Eye (tissue), 1 donor: ENCODE data around the gene PUS3.

Experiments
- DNase-seq: peaks from one replicate; pipeline ENCODE4 v3.0.0-alpha.2; 2015

PUS3 gene

GRCh38 chr11:125940145-125940544 is 37.1 kb upstream of the PUS3 start:
- no peak for DNase-seq

DNA sequence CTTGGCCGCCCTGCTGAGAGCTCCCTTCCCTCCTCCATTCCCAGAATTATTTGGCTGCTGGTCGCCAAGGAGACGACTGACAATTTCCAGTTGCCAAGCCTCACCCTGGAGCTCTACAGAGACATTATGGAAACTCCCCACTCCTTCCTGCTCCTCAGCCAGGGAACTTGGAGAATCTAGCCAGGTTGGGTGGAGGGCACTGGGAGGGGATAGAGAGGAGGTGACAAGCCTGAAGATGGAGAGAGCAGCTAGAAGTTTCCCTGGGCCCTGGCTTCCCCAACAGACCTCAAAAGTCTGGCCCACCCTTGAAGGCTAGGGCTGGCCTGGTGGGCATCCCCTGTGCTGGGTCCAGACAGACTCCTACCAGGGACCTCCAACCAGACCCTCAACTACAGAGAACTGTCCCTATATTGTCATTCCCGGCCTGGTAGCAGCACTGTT is 36.1 kb upstream of the PUS3 start:
- no peak for DNase-seq

- DNase-seq, result no peak
Measured at GRCh38 chr11:125938418-125938817, 35.4 kb upstream of the PUS3 start.

GRCh38 chr11:125935618-125936199 is 32.7 kb upstream of the PUS3 start:
- peak; percentile 74 for DNase-seq

DNA sequence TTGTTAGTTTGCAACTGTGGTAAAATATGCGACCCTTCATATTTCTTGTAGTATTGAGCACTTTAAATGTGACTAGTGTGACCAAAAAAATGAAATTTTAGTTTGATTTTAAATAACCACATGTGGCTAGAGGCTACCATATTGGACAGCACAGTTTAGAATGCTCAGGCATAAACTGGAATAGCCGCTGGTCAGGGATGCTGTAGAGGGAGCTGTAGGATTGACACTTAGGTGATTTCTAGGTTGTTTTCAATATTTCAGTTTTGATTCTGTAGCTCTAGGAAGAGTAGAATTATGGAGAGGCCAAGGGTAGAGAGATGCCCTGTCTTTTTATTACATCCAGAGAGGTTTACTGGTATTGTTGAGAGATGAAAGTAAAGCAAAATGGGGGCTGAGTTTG is 32.0 kb upstream of the PUS3 start:
- DNase-seq, result no peak

- no peak for DNase-seq
Measured at GRCh38 chr11:125934473-125934872, 31.5 kb upstream of the PUS3 start.

DNA sequence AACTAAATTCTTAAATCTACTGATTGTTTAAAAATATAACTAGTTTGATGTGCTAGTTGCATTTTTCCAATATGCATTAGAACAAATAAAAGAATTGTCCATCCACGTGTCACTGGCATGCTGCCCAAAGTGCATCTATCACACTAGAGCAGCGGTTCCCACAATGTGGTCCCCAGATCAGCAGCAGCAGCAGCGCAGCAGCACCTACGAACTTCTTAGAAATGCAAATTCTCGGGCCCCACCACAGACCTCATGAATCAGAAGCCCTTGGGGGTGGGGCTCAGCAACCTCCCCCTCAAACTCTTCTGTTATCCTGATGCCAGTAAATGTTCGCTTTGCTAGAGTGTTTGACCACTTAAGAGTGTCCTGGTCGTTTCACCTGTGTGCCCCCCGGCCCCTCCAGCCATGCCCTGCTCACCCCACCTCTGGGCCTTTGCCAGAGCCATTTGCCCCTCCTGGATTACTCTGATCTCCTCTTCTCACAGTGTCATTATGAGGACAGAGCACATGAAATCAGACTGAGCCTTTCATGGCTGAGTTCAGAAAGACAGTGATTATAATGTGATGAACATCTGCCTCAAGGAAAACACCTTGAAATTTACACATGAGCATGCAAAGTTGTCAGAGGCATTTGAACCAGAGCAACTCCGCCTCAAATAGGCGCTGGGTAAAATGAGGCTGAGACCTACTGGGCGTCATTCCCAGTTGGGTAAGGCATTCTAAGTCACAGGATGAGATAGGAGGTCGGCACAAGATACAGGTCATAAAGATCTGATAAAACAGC is 30.2 kb upstream of the PUS3 start:
- DNase-seq, result no peak

DNA sequence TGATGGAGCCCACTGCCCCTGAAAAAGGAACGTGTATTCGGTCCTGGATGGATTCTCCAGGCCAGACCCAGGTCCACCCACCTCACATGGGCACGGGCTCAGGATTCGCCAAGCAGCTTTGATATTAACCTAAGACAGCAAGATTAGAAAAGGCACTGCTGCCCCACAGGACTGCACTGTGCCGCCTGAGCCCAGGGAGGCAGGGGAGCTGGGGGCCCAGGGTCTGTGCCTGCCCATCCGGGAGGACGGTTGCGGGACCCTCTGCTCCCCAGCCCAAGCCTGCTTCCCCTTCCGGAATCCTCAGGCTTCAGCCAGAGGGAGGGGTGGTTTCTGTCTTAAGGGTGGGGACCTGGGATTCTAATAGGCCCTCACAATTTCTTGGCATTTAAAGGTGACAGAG is 29.3 kb upstream of the PUS3 start:
- no peak for DNase-seq

- no peak for DNase-seq
Measured at GRCh38 chr11:125931668-125932067, 28.7 kb upstream of the PUS3 start.

GRCh38 chr11:125931116-125931515 is 28.1 kb upstream of the PUS3 start:
- no peak for DNase-seq

DNA sequence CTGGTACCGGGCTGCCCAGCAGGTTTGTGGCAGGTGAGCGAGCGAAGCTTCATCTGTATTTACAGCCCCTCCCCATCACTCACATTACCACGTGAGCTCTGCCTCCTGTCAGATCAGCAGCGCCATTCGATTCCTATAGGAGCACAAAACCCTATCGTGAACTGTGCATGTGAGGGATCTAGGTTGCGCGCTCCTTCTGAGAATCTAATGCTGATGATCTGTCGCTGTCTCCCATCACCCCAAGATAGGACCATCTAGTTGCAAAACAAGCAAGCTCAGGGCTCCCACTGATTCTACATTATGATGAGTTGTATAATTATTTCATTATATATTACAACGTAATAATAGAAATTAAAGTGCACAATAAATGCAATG is 27.1 kb upstream of the PUS3 start:
- DNase-seq, result no peak

DNA sequence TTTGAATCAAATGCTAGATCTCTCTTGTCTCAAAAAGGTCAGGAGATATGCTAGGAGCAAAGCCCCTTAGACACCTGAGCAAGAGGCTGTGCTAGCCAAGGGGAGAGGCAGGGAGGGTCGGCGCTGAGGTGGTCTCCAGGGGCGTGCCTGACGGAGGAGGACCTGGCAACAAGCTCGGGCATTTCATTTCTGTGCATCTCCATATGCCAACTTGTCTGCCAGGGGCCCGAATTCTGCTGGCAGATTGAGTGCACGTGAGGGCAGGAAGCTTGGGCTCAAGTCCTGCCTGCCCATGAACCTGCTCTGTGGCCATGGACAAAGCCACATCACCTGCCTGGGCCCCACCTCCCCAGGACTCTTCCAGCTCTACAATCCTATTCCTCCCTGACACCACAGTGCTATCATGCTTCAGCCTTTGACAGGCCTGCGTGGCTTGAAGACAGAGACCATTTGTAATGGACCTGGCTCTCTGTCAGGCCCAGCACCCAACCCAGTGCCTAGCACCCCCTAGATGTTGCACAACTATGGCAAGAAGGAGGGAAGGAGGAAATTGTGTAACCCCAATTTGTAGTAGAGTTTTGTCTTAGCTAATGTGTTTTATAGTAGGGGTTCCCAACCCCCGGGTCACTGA is 26.6 kb upstream of the PUS3 start:
- no peak for DNase-seq

DNA sequence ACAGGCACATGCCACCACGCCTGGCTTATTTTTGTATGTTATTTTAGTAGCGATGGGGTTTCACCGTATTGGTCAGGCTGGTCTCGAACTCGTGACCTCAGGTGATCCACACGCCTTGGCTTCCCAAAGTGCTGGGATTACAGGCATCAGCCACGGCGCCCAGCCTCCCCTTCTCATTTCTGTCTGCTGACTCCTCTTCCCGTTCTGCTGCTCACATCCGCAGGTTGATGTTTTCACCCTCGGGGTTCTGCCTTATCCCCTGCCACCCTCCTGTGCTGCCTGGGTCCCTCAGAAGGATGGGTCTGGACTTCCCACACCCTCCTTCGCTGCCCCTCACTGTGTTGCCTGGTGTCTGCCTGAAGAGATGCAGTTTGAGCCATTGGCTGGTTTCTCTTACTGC is 23.7 kb upstream of the PUS3 start:
- DNase-seq, result no peak

DNA sequence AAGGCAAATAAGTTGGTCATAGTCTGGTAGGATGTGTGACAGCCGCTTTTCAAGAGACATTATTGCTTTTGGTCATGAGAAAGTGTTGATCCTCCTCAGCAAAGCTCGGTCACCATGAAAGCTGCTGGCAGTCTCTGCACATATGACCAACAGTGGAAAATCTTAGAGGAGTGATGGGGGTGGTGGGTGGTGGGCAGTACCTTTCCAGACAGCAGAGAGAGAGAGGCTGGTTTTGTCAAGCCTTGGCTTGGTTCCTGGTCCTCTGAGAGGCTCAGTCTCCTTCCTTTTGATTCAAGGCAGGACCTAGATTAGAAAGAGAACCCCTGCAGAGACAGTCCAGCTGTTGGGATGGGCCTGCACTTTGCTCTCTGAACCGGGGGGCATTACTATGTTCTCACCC is 22.8 kb upstream of the PUS3 start:
- no peak for DNase-seq

DNA sequence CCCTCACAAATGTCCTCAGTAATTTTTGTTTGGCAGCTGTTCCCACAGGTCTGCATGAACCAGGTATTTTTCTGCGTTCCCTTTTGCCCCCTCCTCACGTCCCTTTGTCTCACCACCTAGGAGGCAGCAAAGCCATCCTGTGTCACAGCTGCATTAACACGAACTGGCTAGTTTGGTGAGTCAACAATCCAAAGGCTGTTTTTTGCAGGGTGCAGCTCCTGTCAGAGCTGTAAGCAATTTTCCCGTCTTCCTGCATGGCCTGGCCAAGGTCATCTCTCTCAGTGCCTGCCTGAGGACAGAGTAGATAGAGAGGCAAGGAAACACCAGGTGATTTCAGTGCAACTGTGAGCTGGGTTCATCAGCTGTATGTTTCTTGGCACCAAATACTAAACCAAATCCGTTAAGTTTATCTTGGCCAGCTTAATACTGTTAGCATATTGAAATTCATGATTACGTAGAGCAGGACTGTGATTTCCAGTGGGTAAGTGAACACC is 22.3 kb upstream of the PUS3 start:
- no peak for DNase-seq

- no peak for DNase-seq
Measured at GRCh38 chr11:125924384-125925007, 21.5 kb upstream of the PUS3 start.

- DNase-seq, result no peak
Measured at GRCh38 chr11:125923633-125924032, 20.6 kb upstream of the PUS3 start.

DNA sequence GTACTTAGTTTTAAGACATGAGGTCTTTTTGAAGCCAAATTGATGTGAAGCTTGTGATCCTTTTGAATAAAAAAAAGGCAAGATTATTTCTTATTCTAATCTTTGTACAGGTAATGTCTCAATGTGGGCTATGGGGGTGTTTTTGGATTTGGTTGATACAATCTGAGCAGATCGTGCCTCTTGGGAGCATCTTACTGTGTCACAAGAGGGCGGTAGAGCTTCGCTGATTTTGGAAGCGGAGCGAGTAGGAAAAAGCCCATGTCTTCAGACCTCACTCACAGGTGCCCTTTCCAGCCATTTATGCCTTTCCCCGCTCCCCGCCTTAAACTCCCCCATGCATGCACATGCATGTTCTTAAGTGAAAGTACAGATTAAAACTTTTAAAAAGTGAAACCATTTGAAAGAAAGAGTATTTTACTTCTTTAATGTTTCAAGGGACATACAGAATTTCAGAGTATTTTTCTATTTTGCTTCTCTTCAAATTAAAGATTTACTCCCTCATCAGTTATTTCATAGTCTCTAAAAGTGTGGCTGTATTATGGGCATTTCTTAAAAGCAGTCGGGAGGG is 20.1 kb upstream of the PUS3 start:
- peak; percentile 94 for DNase-seq

DNA sequence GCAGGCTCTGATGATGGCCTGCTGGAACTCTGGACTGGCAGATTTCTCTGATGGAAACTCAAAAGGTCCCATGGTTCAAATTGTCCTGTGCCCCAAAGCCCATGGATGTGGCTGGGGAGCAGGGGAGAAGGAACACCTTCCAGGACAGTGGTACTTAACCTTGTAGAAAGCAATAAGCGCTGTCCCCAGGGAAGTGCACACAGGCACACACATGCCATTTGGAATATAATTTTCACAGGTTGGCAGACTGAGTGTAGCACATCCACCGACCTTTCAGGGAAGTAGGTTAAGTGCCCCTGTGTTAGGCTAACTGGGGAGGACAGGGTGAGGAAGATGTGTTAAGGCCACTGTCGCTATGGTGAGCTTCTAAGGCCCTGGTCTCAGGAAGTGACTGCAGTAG is 19.1 kb upstream of the PUS3 start:
- DNase-seq, result no peak

- DNase-seq, result no peak
Measured at GRCh38 chr11:125921042-125921441, 18.0 kb upstream of the PUS3 start.

DNA sequence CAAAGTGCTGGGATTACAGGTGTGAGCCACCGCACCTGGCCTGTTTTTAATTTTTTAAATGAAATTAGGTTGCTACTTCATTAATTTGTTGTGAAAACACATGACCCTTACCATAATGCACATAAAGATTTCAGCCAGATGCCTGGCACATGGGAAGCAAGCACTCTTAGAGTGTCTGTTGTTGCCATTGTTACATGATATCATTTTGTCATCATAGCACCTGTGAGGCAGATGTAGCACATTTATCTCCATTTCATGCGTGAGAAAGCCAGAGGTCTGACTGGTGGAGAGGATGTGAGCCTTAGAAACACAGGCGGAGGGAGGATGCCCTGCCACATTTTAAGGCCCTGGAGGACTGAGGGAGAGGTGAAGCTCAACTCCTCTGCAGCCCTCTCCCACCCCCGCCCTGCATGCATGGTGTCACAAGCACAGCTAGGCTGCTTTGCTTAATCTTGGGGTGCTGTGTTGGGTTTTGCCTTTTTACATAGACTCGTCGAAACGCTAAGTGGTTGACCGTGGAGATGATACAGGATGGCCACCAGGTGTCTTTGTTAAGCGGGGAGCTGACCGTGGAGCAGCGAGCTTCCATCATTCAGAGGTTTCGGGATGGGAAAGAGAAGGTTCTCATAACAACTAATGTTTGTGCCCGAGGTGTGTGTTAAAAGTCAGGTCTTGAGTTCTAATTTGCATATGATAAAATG is 15.3 kb upstream of the PUS3 start:
- no peak for DNase-seq

DNA sequence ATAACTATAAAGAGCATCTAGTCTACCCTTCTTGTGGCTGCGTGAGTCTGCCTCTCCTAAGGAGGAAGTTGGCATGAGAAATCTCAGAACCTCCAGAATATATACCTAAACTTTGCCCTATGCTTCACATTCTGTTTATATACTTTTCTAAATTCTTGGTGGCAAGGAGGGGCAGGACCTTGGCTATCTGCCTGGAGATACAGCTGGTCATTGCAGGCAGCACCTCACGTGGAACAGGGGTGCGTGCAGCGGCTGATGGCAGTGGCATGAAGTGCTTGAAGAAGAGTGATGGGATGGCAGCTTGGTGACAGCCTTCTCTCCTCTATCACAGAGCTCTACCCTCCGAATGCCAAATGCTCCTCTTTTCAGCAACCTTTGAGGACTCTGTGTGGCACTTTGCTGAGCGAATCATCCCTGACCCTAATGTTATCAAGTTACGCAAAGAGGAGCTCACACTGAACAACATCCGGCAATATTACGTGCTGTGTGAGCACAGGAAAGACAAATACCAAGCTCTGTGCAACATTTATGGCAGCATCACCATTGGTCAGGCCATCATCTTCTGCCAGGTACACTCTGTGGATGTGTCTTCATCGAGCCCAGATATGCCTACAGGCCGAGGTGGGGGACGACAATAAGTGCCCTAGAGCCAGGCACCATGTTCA is 13.8 kb upstream of the PUS3 start:
- no peak for DNase-seq
